Measurements from ENCODE around the gene HPSE. TPM values are rescaled to one million over a fixed set of nuclear protein-coding genes. Genes with fewer than 3 reads are reported as not detected.

HPSE gene
- polyA plus RNA-seq, 1 of the 3 experiments (the other 2 are of a cell fraction), result 1.7 TPM

GRCh38 chr4:83262682-83263081, 72.0 kb downstream of the HPSE start:
- Histone ChIP-seq H3K9me3 (no peaks in the 10 kb centered on the region), H3K4me1 (ENCODE audit: control insufficient read depth in 1 of 2, insufficient read depth in 2 of 2, low read depth in 1 of 2, low read length in 1 of 2) (peaks cover 0 to 4% of the 10 kb centered on the region in 2 experiments; a peak in 1 of 4 replicates), H2AFZ (ENCODE audit: low read depth) (no peak overlapping the region), H3K36me3 (replicated peaks in 1 of 2; ENCODE audit: control insufficient read depth in 1 of 2, insufficient read depth in 2 of 2, low read length in 1 of 2) (peaks cover 2 to 21% of the 10 kb centered on the region in 2 experiments), H4K20me1 (ENCODE audit: insufficient read depth) (no peaks in the 10 kb centered on the region), H3K4me3 (ENCODE audit: low read depth in 2 of 2, low read length in 1 of 2) (no peak overlapping the region), H3K79me2 (ENCODE audit: insufficient read depth) (no peaks in the 10 kb centered on the region), H3K27me3 (ENCODE audit: insufficient read depth) (no peaks in the 10 kb centered on the region), H3K27ac (ENCODE audit: low read depth in 2 of 2, low read length in 1 of 2) (no peak overlapping the region), H3K9ac (no peak overlapping the region), H3K9me2 (no peaks in the 10 kb centered on the region), H3F3A (replicated peaks; ENCODE audit: insufficient read depth) (peaks cover 12% of the 10 kb centered on the region), H3K4me2 (no peak overlapping the region)
- ChIA-PET CTCF (interaction anchor here (1.0 to 4.2 kb wide), 5 partner anchors 11 to 411 kb away, joined by 3 to 27 read pairs (median 10); no protein-coding TSS in a partner anchor), POLR2A (no interaction called here)
- WGBS (ENCODE audit: low lambda C conversion rate), result 95% methylated on average over 2 of the region's 2 CpGs
- TF ChIP-seq GABPA (IDR thresholded peaks at IDR 0.05; ENCODE audit: low read depth) (no peak), JUND (IDR thresholded peaks at IDR 0.05) (no peak), CHD2 (IDR thresholded peaks at IDR 0.05; ENCODE audit: low read length, partially characterized antibody) (no peak), GATA2 (CRISPR knock-in tag; IDR thresholded peaks at IDR 0.05) (no peak), ELF1 (IDR thresholded peaks at IDR 0.05) (no peak), USF1 (IDR thresholded peaks at IDR 0.05; ENCODE audit: borderline replicate concordance, low read depth) (no peak), TEAD4 (IDR thresholded peaks at IDR 0.05; ENCODE audit: borderline replicate concordance, insufficient read depth) (no peak), EP300 (IDR thresholded peaks at IDR 0.05; ENCODE audit: borderline replicate concordance in 1 of 2, low read depth in 1 of 2, low read length in 1 of 2) (no peak), MEF2A (IDR thresholded peaks at IDR 0.05; ENCODE audit: borderline replicate concordance, low read depth) (no peak), MXI1 (IDR thresholded peaks at IDR 0.05; ENCODE audit: low read depth, low read length) (no peak), RXRA (IDR thresholded peaks at IDR 0.05; ENCODE audit: borderline replicate concordance, low read depth) (no peak), TCF12 (IDR thresholded peaks at IDR 0.05) (no peak), NFIC (IDR thresholded peaks at IDR 0.05; ENCODE audit: borderline replicate concordance) (no peak), PBX3 (IDR thresholded peaks at IDR 0.05) (no peak)
- no peak for DNase-seq

GRCh38 chr4:83261307-83261706, 73.3 kb downstream of the HPSE start:
- no peak overlapping the region for H3K27ac ChIP-seq (ENCODE audit: low read depth in 2 of 2, low read length in 1 of 2)
- POLR2A ChIA-PET, result no interaction called here
- whole genome bisulfite sequencing (ENCODE audit: low lambda C conversion rate), result 85% methylated on average over 5 of the region's 5 CpGs

More at GRCh38 chr4:83261307-83261706, 73.3 kb downstream of the HPSE start:
- Histone ChIP-seq H3K79me2 (ENCODE audit: insufficient read depth) (no peaks in the 10 kb centered on the region), H3K9me2 (no peaks in the 10 kb centered on the region), H3K36me3 (replicated peaks in 1 of 2; ENCODE audit: control insufficient read depth in 1 of 2, insufficient read depth in 2 of 2, low read length in 1 of 2) (peaks cover 2 to 18% of the 10 kb centered on the region in 2 experiments), H3K4me2 (no peak overlapping the region), H3K9ac (no peak overlapping the region), H2AFZ (ENCODE audit: low read depth) (no peak overlapping the region), H3K4me1 (ENCODE audit: control insufficient read depth in 1 of 2, insufficient read depth in 2 of 2, low read depth in 1 of 2, low read length in 1 of 2) (peaks cover 0 to 4% of the 10 kb centered on the region in 2 experiments; a peak in 1 of 4 replicates), H3K27me3 (ENCODE audit: insufficient read depth) (no peaks in the 10 kb centered on the region), H3F3A (replicated peaks; ENCODE audit: insufficient read depth) (peaks cover 17% of the 10 kb centered on the region), H3K4me3 (ENCODE audit: low read depth in 2 of 2, low read length in 1 of 2) (no peak overlapping the region), H3K9me3 (no peaks in the 10 kb centered on the region), H4K20me1 (ENCODE audit: insufficient read depth) (no peaks in the 10 kb centered on the region)
- TF ChIP-seq NFIC (IDR thresholded peaks at IDR 0.05; ENCODE audit: borderline replicate concordance), result no peak
- no peak for TF ChIP-seq IRF3 (IDR thresholded peaks at IDR 0.05; ENCODE audit: low read depth, low read length)
- no peak for TF ChIP-seq REST (IDR thresholded peaks at IDR 0.05; ENCODE audit: low read depth, low read length)
- no peak for TF ChIP-seq MXI1 (IDR thresholded peaks at IDR 0.05; ENCODE audit: low read depth, low read length)
- TF ChIP-seq RXRA (IDR thresholded peaks at IDR 0.05; ENCODE audit: borderline replicate concordance, low read depth), result no peak
- TF ChIP-seq NRF1 (IDR thresholded peaks at IDR 0.05; ENCODE audit: low read depth, low read length), result no peak
- no peak for TF ChIP-seq EP300 (IDR thresholded peaks at IDR 0.05; ENCODE audit: borderline replicate concordance in 1 of 2, low read depth in 1 of 2, low read length in 1 of 2)
- CTCF ChIA-PET, result interaction anchor here (1.0 to 4.2 kb wide), 6 partner anchors 10 to 191 kb away, joined by 3 to 27 read pairs (median 12); partner anchors contain the start of gene COQ2
- no peak for DNase-seq
